GM23248 (cell line): ENCODE results near the gene SYMPK. TPM values are rescaled to one million over a fixed set of nuclear protein-coding genes. Genes with fewer than 3 reads are reported as not detected.
A peak's percentile ranks its signal among the peaks of the same experiment; 100 is the strongest.

ENCODE experiments used
- DNase-seq: peaks from one replicate; pipeline ENCODE4 v3.0.0-alpha.2; 2015
- H2AFZ ChIP-seq: fragments of 200-600 bp; sonication (generic); 2 replicates; pipeline ENCODE4 v1.6.1; 2016; ENCODE audit warnings: antibody characterized with exemption
- H3F3A ChIP-seq: fragments of 200-600 bp; sonication (generic); 2 replicates; pipeline ENCODE4 v1.6.1; 2016; ENCODE audit warnings: mild to moderate bottlenecking, antibody characterized with exemption, mixed run types; ENCODE audit not compliant: insufficient read depth
- H3K27ac ChIP-seq: fragments of 200-600 bp; sonication (generic); 2 replicates; pipeline ENCODE4 v1.5.1; 2016; ENCODE audit warnings: mild to moderate bottlenecking
- H3K27me3 ChIP-seq: fragments of 200-600 bp; sonication (generic); replicated peaks from 2 replicates; pipeline ENCODE4 v1.6.1; 2016; ENCODE audit warnings: mild to moderate bottlenecking; ENCODE audit not compliant: insufficient read depth
- H3K36me3 ChIP-seq: fragments of 200-600 bp; sonication (generic); 2 replicates; pipeline ENCODE4 v1.6.1; 2016; ENCODE audit warnings: low read depth, mild to moderate bottlenecking
- H3K4me1 ChIP-seq: fragments of 200-600 bp; sonication (generic); 2 replicates; pipeline ENCODE4 v1.6.1; 2016; ENCODE audit warnings: mild to moderate bottlenecking; ENCODE audit not compliant: insufficient read depth
- H3K4me2 ChIP-seq: fragments of 200-600 bp; sonication (generic); one replicate; pipeline ENCODE4 v1.6.1; 2016; ENCODE audit warnings: mild to moderate bottlenecking; ENCODE audit not compliant: unreplicated experiment
- H3K4me3 ChIP-seq: fragments of 200-600 bp; sonication (generic); 2 replicates; pipeline ENCODE4 v1.5.1; 2016; ENCODE audit warnings: mild to moderate bottlenecking
- H3K79me2 ChIP-seq: fragments of 200-600 bp; sonication (generic); 2 replicates; pipeline ENCODE4 v1.6.1; 2016; ENCODE audit warnings: mild to moderate bottlenecking; ENCODE audit not compliant: insufficient read depth
- H3K9ac ChIP-seq: fragments of 200-600 bp; sonication (generic); 2 replicates; pipeline ENCODE4 v1.6.1; 2016; ENCODE audit warnings: mild to moderate bottlenecking
- H3K9me2 ChIP-seq: fragments of 200-600 bp; sonication (generic); 2 replicates; pipeline ENCODE4 v1.6.1; 2016; ENCODE audit warnings: mixed run types, mild to moderate bottlenecking, moderate library complexity; ENCODE audit not compliant: insufficient read depth
- H3K9me3 ChIP-seq: fragments of 200-600 bp; sonication (generic); one replicate; pipeline ENCODE4 v1.6.1; 2017; ENCODE audit warnings: low read depth
- H4K20me1 ChIP-seq: fragments of 200-600 bp; sonication (generic); 2 replicates; pipeline ENCODE4 v1.6.0; 2016; ENCODE audit not compliant: insufficient read depth
- EZH2 ChIP-seq: fragments of 200-600 bp; sonication (generic); IDR thresholded peaks from 2 replicates; pipeline ENCODE4 v1.6.1; 2018; ENCODE audit warnings: antibody characterized with exemption, mild to moderate bottlenecking; ENCODE audit not compliant: insufficient read depth, poor library complexity, severe bottlenecking
- EZH2phosphoT487 ChIP-seq: fragments of 200-600 bp; sonication (generic); IDR thresholded peaks from 2 replicates; pipeline ENCODE4 v1.6.1; 2018; ENCODE audit warnings: antibody characterized with exemption, moderate library complexity, mild to moderate bottlenecking, low read depth; ENCODE audit not compliant: insufficient read depth
- WGBS, 2 experiments: methylation state at CpG; one replicate each; pipeline ENCODE4 v1.1.6; 2015 to 2017; ENCODE audit warnings: low lambda C conversion rate in 2 of 2, low coverage in 1 of 2; ENCODE audit errors: missing lambda C conversion rate in 2 of 2; 5-methylcytosine and 5-hydroxymethylcytosine counted together
- in situ Hi-C: fragments of 300-500 bp; cut with MboI; formaldehyde crosslinking; loops from 2 replicates; pipeline ENCODE4 v1.15.0; 2020
- polyA plus RNA-seq: library from polyadenylated mRNA; unstranded; fragments of >200 nt; fragmentation: Nextera tagmentation; extraction: Ambion mirVana; gene quantifications from 2 replicates; pipeline ENCODE4 v1.2.1, GENCODE V29; 2016
- total RNA-seq: library from RNA; depleted of rRNA; stranded (reverse); fragments of >200 nt; shearing (Covaris generic); gene quantifications from 2 replicates; pipeline ENCODE4 v1.2.3, GENCODE V29; 2014

Gene SYMPK
- total and polyA plus RNA-seq, 2 experiments from 2014 or later, result 17.8 to 28.1 TPM

GRCh38 chr19:45786533-45786894 lies 76.4 kb downstream of the SYMPK start:
- TF ChIP-seq EZH2 (no peak), EZH2phosphoT487 (no peak)
- H3K27me3 ChIP-seq, result no peaks in the 10 kb centered on the region
- no peak overlapping the region for H3K27ac ChIP-seq
- no peak for DNase-seq
- WGBS, 2 experiments, result 90 to 95% methylated on average over 20 of the region's 21 CpGs
- H3K9me2 ChIP-seq, result no peaks in the 10 kb centered on the region
- H3K9ac ChIP-seq, result no peak overlapping the region
- H2AFZ ChIP-seq, result no peak overlapping the region
- H3K4me3 ChIP-seq, result no peak overlapping the region
- no peak overlapping the region for H3K4me2 ChIP-seq
- H3K79me2 ChIP-seq, result peaks cover 67% of the 10 kb centered on the region
- peaks cover 12% of the 10 kb centered on the region; the same call in 1 of the 2 replicates for H3K36me3 ChIP-seq
- in situ Hi-C loops, result no loop called here
- no peaks in the 10 kb centered on the region for H4K20me1 ChIP-seq
- H3K4me1 ChIP-seq, result peaks cover 18% of the 10 kb centered on the region
- H3F3A ChIP-seq, result peaks cover 11% of the 10 kb centered on the region
- H3K9me3 ChIP-seq, result no peaks in the 10 kb centered on the region

GRCh38 chr19:45785781-45786532 lies 77.0 kb downstream of the SYMPK start:
- TF ChIP-seq EZH2phosphoT487 (no peak), EZH2 (no peak)
- no peaks in the 10 kb centered on the region for H3K9me3 ChIP-seq
- 82 to 87% methylated on average over 28 to 54 of the region's 57 CpGs for WGBS, 2 experiments
- no peak overlapping the region for H3K4me3 ChIP-seq
- peaks cover 11% of the 10 kb centered on the region for H3F3A ChIP-seq
- H3K9ac ChIP-seq, result no peak overlapping the region
- no peak overlapping the region for H3K4me2 ChIP-seq
- H4K20me1 ChIP-seq, result no peaks in the 10 kb centered on the region
- H3K36me3 ChIP-seq, result peaks cover 12% of the 10 kb centered on the region; the same call in 1 of the 2 replicates
- H2AFZ ChIP-seq, result no peak overlapping the region
- no peak for DNase-seq
- peaks cover 19% of the 10 kb centered on the region for H3K4me1 ChIP-seq
- no peaks in the 10 kb centered on the region for H3K9me2 ChIP-seq
- peaks cover 62% of the 10 kb centered on the region for H3K79me2 ChIP-seq
- no peak overlapping the region for H3K27ac ChIP-seq
- no peaks in the 10 kb centered on the region for H3K27me3 ChIP-seq
- in situ Hi-C loops, result no loop called here

- no peaks in the 10 kb centered on the region for H3K9me3 ChIP-seq
- H4K20me1 ChIP-seq, result no peaks in the 10 kb centered on the region
- H3F3A ChIP-seq, result peaks cover 11% of the 10 kb centered on the region
- no peak overlapping the region for H3K4me3 ChIP-seq
- H3K36me3 ChIP-seq, result peaks cover 12% of the 10 kb centered on the region; the same call in 1 of the 2 replicates
- 46 to 59% methylated on average over 5 of the region's 5 CpGs for WGBS, 2 experiments
- no peak for DNase-seq
- no peaks in the 10 kb centered on the region for H3K9me2 ChIP-seq
- H3K27me3 ChIP-seq, result no peaks in the 10 kb centered on the region
- H3K79me2 ChIP-seq, result peaks cover 54% of the 10 kb centered on the region
- no peak overlapping the region for H2AFZ ChIP-seq
- in situ Hi-C loops, result no loop called here
- H3K4me1 ChIP-seq, result peaks cover 19% of the 10 kb centered on the region
- TF ChIP-seq EZH2phosphoT487 (no peak), EZH2 (no peak)
- no peak overlapping the region for H3K27ac ChIP-seq
- no peak overlapping the region for H3K4me2 ChIP-seq
- H3K9ac ChIP-seq, result no peak overlapping the region
Measured at GRCh38 chr19:45785097-45785496, 77.8 kb downstream of the SYMPK start.

GRCh38 chr19:45784096-45784495 lies 78.9 kb downstream of the SYMPK start:
- 42 to 100% methylated on average over 1 to 4 of the region's 4 CpGs for WGBS, 2 experiments
- no peak for DNase-seq
- Histone ChIP-seq H3K9ac (peak overlapping the region; percentile 80), H3K9me2 (no peaks in the 10 kb centered on the region), H4K20me1 (no peaks in the 10 kb centered on the region), H2AFZ (no peak overlapping the region), H3K9me3 (no peaks in the 10 kb centered on the region), H3K4me3 (no peak overlapping the region), H3K36me3 (peaks cover 3% of the 10 kb centered on the region; the same call in 1 of the 2 replicates), H3K4me2 (peak overlapping the region; percentile 71), H3F3A (peaks cover 11% of the 10 kb centered on the region), H3K27me3 (no peaks in the 10 kb centered on the region), H3K79me2 (peaks cover 44% of the 10 kb centered on the region), H3K4me1 (peaks cover 19% of the 10 kb centered on the region), H3K27ac (peak overlapping the region; percentile 87)
- in situ Hi-C loops, result no loop called here
- TF ChIP-seq EZH2, result no peak
- TF ChIP-seq EZH2phosphoT487, result no peak
